Panc1 (cell line): ENCODE measurements around the gene COMMD10. TPM values are rescaled to one million over a fixed set of nuclear protein-coding genes. Genes with fewer than 3 reads are reported as not detected.

Source experiments
- ATAC-seq: fragments of 200-7000 bp; cut with Tn5 transposase; 2 replicates; pipeline ENCODE4 v1.9.1; 2020; ENCODE audit warnings: mild to moderate bottlenecking, moderate library complexity
- BruUV-seq: library from RNA; stranded (reverse); fragments of 400-500 nt; replicated peaks from 2 replicates; lab custom pipeline; 2021; lab: Mats Ljungman, UMichigan
- CTCF ChIA-PET: fragments of 300-600 bp; sonication (Branson Sonifier 250); formaldehyde crosslinking; loops from one replicate; lab custom pipeline; 2022; ENCODE audit warnings: antibody characterized with exemption; lab: Charles Lee
- POLR2A ChIA-PET: fragments of 300-600 bp; sonication (Branson Sonifier 250); formaldehyde crosslinking; loops from one replicate; lab custom pipeline; 2022; ENCODE audit warnings: antibody characterized with exemption; lab: Charles Lee
- DNase-seq: peaks from one replicate; pipeline ENCODE4 v3.0.0-alpha.2; 2010; ENCODE audit warnings: low read depth, low spot score
- H3K27ac ChIP-seq: 2 replicates; pipeline ENCODE4 v1.5.1; 2011; ENCODE audit warnings: mild to moderate bottlenecking, low read length, inconsistent platforms
- H3K27me3 ChIP-seq: fragments of 200-500 bp; sonication (Bioruptor generic); 2 replicates; pipeline ENCODE4 v1.6.0; 2014; ENCODE audit warnings: low read length, inconsistent platforms; ENCODE audit not compliant: control insufficient read depth, insufficient read depth
- H3K36me3 ChIP-seq: fragments of 200-500 bp; sonication (Bioruptor generic); 2 replicates; pipeline ENCODE4 v1.5.1; 2014; ENCODE audit warnings: inconsistent platforms, mild to moderate bottlenecking, low read length, moderate library complexity; ENCODE audit not compliant: control insufficient read depth, insufficient read depth
- H3K4me1 ChIP-seq: 2 replicates; pipeline ENCODE4 v1.5.1; 2011; ENCODE audit warnings: inconsistent platforms, mild to moderate bottlenecking, low read length, moderate library complexity; ENCODE audit not compliant: control insufficient read depth, insufficient read depth
- H3K4me3 ChIP-seq, 2 experiments: 2 replicates each; pipeline ENCODE4 v1.5.1; 2011 to 2012; ENCODE audit warnings: low read depth in 2 of 2, low read length in 2 of 2, mild to moderate bottlenecking in 2 of 2, inconsistent platforms in 1 of 2, moderate library complexity in 1 of 2
- H3K9me3 ChIP-seq: fragments of 200-500 bp; sonication (Bioruptor generic); 2 replicates; pipeline ENCODE4 v1.5.1; 2014; ENCODE audit warnings: low read depth, mild to moderate bottlenecking, inconsistent platforms, low read length, moderate library complexity; ENCODE audit not compliant: control insufficient read depth, insufficient read depth
- POLR2AphosphoS5 ChIP-seq: IDR thresholded peaks from 2 replicates; pipeline ENCODE4 v1.6.1; 2012; ENCODE audit warnings: mild to moderate bottlenecking, low read depth, low read length, moderate library complexity
- SIN3A ChIP-seq: IDR thresholded peaks from 2 replicates; pipeline ENCODE4 v1.6.1; 2012; ENCODE audit warnings: low read depth, mild to moderate bottlenecking, low read length, moderate library complexity, borderline replicate concordance; ENCODE audit not compliant: insufficient read depth
- TCF7L2 ChIP-seq: IDR thresholded peaks from 2 replicates; pipeline ENCODE4 v1.6.1; 2011; ENCODE audit warnings: mild to moderate bottlenecking, low read depth, low read length, inconsistent platforms
- in situ Hi-C: cut with HindIII; loops from 2 replicates; pipeline ENCODE4 v1.10.0; 2016; ENCODE audit warnings: low sequenced_read_pairs, low pct_unique_long_range_greater_than_20kb
- intact Hi-C: fragments of 100-400 bp; cut with micrococcal nuclease; formaldehyde crosslinking; loops from one replicate; pipeline ENCODE4 v1.10.0; 2022; ENCODE audit not compliant: unreplicated experiment
- total RNA-seq: library from RNA; stranded (reverse); gene quantifications from one replicate; pipeline ENCODE4 v1.2.1, GENCODE V29; 2021; ENCODE audit not compliant: unreplicated experiment
- TF ChIP-seq, protein P1 (sequence below), 2 experiments: IDR thresholded peaks; 2 replicates each; pipeline ENCODE4 v1.6.1; 2011 to 2012; ENCODE audit warnings: low read depth in 2 of 2, control low read depth in 1 of 2, low read length in 1 of 2, mild to moderate bottlenecking in 1 of 2, moderate library complexity in 1 of 2; ENCODE audit not compliant: insufficient read depth in 1 of 2
- TF ChIP-seq, protein P2 (sequence below): fragments of 450-650 bp; IDR thresholded peaks from 2 replicates; pipeline ENCODE4 v1.5.1; 2017; ENCODE audit warnings: mild to moderate bottlenecking

The COMMD10 gene
- total RNA-seq, 1 experiment from 2014 or later: 37.9 TPM

DNA sequence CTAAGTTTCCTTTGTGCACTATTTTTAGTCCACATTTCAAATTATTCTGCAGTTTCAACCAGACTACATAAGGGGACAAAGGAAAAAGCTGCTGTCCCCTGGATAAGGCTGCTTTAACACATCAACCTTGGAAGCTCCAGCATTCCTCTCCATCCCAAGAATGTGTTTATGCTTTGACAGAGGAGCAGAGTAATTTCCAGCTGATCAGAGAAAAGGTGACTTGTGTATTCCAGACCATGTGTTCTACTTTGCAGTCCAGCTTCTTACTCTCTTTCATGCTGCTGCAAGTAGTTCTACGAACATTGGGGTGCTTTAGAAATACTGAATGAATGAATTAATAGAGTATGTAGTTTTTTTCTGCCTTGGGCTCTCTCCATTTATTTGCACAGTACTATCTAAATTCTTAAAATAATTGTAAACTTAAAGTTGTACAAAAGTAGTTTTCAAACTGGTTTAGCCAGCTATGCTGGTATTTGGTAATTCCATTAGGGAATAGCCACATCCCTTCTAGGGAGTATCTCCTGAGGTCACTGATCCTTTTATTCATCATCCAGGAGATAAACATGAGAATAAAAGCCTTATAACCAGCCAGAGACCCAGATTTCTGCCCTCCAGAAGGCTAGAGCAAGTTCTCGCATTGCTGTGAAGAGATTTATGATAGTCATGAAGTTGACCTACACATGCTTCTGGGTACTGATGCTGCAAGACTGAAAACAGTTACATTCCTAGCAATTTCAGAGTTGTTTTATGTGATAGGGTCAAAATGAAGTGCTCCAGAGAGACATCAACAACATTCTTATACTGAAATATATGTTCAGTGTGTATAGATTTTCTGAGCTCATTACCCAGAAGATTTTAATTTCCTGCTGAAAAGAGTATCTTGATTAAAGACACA lies 215.2 kb downstream of the COMMD10 start:
- no peaks in the 10 kb centered on the region for H3K36me3 ChIP-seq
- H3K9me3 ChIP-seq: peaks cover 11% of the 10 kb centered on the region
- DNase-seq (no peak), ATAC-seq (no peak)
- POLR2A ChIA-PET: no interaction called here
- no TSS peak for BruUV-seq
- H3K4me1 ChIP-seq: no peaks in the 10 kb centered on the region
- TF ChIP-seq POLR2AphosphoS5 (no peak), TCF7L2 (no peak), SIN3A (no peak)
- TF ChIP-seq, protein P1, sequence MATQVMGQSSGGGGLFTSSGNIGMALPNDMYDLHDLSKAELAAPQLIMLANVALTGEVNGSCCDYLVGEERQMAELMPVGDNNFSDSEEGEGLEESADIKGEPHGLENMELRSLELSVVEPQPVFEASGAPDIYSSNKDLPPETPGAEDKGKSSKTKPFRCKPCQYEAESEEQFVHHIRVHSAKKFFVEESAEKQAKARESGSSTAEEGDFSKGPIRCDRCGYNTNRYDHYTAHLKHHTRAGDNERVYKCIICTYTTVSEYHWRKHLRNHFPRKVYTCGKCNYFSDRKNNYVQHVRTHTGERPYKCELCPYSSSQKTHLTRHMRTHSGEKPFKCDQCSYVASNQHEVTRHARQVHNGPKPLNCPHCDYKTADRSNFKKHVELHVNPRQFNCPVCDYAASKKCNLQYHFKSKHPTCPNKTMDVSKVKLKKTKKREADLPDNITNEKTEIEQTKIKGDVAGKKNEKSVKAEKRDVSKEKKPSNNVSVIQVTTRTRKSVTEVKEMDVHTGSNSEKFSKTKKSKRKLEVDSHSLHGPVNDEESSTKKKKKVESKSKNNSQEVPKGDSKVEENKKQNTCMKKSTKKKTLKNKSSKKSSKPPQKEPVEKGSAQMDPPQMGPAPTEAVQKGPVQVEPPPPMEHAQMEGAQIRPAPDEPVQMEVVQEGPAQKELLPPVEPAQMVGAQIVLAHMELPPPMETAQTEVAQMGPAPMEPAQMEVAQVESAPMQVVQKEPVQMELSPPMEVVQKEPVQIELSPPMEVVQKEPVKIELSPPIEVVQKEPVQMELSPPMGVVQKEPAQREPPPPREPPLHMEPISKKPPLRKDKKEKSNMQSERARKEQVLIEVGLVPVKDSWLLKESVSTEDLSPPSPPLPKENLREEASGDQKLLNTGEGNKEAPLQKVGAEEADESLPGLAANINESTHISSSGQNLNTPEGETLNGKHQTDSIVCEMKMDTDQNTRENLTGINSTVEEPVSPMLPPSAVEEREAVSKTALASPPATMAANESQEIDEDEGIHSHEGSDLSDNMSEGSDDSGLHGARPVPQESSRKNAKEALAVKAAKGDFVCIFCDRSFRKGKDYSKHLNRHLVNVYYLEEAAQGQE (IDR thresholded peaks at IDR 0.05; ENCODE audit: insufficient read depth in 1 of 2, low read depth in 2 of 2, low read length in 1 of 2): no peak
- TF ChIP-seq, protein P2, sequence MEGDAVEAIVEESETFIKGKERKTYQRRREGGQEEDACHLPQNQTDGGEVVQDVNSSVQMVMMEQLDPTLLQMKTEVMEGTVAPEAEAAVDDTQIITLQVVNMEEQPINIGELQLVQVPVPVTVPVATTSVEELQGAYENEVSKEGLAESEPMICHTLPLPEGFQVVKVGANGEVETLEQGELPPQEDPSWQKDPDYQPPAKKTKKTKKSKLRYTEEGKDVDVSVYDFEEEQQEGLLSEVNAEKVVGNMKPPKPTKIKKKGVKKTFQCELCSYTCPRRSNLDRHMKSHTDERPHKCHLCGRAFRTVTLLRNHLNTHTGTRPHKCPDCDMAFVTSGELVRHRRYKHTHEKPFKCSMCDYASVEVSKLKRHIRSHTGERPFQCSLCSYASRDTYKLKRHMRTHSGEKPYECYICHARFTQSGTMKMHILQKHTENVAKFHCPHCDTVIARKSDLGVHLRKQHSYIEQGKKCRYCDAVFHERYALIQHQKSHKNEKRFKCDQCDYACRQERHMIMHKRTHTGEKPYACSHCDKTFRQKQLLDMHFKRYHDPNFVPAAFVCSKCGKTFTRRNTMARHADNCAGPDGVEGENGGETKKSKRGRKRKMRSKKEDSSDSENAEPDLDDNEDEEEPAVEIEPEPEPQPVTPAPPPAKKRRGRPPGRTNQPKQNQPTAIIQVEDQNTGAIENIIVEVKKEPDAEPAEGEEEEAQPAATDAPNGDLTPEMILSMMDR: no peak
- no peaks in the 10 kb centered on the region for H3K27me3 ChIP-seq
- intact Hi-C loops (no loop called here), in situ Hi-C loops (no loop called here)
- H3K4me3 ChIP-seq: no peak overlapping the region
- CTCF ChIA-PET: no interaction called here
- H3K27ac ChIP-seq: no peak overlapping the region

DNA sequence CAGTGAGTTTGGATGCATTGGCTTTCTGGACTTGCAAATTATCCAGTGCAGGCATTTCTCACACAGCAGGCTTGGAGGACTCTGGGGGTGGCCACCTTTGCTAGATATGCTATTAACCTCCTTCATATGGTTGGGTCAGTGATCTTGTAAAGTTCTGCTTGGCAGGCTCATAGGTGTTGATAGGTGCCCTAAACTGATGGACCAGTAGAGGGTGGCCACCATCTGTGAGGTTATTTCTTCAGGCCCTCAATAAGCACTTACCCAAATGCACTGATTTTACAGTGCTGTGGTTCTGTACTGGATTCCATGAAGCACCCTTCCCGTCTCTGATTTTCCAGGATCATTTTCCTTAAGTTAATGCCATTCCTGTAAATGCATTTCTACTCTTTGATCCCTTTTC lies 216.3 kb downstream of the COMMD10 start:
- ChIA-PET POLR2A (no interaction called here), CTCF (no interaction called here)
- ATAC-seq: no peak
- in situ Hi-C loops (no loop called here), intact Hi-C loops (no loop called here)
- Histone ChIP-seq H3K4me1 (no peaks in the 10 kb centered on the region), H3K9me3 (peaks cover 11% of the 10 kb centered on the region), H3K27ac (no peak overlapping the region), H3K36me3 (no peaks in the 10 kb centered on the region), H3K27me3 (no peaks in the 10 kb centered on the region), H3K4me3 (no peak overlapping the region)
- no peak for DNase-seq
- TF ChIP-seq, protein P1 (IDR thresholded peaks at IDR 0.05; ENCODE audit: insufficient read depth in 1 of 2, low read depth in 2 of 2, low read length in 1 of 2): no peak
- TF ChIP-seq TCF7L2: no peak
- BruUV-seq: no TSS peak
